GM23248 (cell line): ENCODE data around the gene STAP1. TPM values are rescaled to one million over a fixed set of nuclear protein-coding genes. Genes with fewer than 3 reads are reported as not detected.

Experiments used
- DNase-seq: peaks from one replicate; pipeline ENCODE4 v3.0.0-alpha.2; 2015
- H2AFZ ChIP-seq: fragments of 200-600 bp; sonication (generic); 2 replicates; pipeline ENCODE4 v1.6.1; 2016; ENCODE audit warnings: antibody characterized with exemption
- H3F3A ChIP-seq: fragments of 200-600 bp; sonication (generic); 2 replicates; pipeline ENCODE4 v1.6.1; 2016; ENCODE audit warnings: mild to moderate bottlenecking, antibody characterized with exemption, mixed run types; ENCODE audit not compliant: insufficient read depth
- H3K27ac ChIP-seq: fragments of 200-600 bp; sonication (generic); 2 replicates; pipeline ENCODE4 v1.5.1; 2016; ENCODE audit warnings: mild to moderate bottlenecking
- H3K27me3 ChIP-seq: fragments of 200-600 bp; sonication (generic); replicated peaks from 2 replicates; pipeline ENCODE4 v1.6.1; 2016; ENCODE audit warnings: mild to moderate bottlenecking; ENCODE audit not compliant: insufficient read depth
- H3K36me3 ChIP-seq: fragments of 200-600 bp; sonication (generic); 2 replicates; pipeline ENCODE4 v1.6.1; 2016; ENCODE audit warnings: low read depth, mild to moderate bottlenecking
- H3K4me1 ChIP-seq: fragments of 200-600 bp; sonication (generic); 2 replicates; pipeline ENCODE4 v1.6.1; 2016; ENCODE audit warnings: mild to moderate bottlenecking; ENCODE audit not compliant: insufficient read depth
- H3K4me2 ChIP-seq: fragments of 200-600 bp; sonication (generic); one replicate; pipeline ENCODE4 v1.6.1; 2016; ENCODE audit warnings: mild to moderate bottlenecking; ENCODE audit not compliant: unreplicated experiment
- H3K4me3 ChIP-seq: fragments of 200-600 bp; sonication (generic); 2 replicates; pipeline ENCODE4 v1.5.1; 2016; ENCODE audit warnings: mild to moderate bottlenecking
- H3K79me2 ChIP-seq: fragments of 200-600 bp; sonication (generic); 2 replicates; pipeline ENCODE4 v1.6.1; 2016; ENCODE audit warnings: mild to moderate bottlenecking; ENCODE audit not compliant: insufficient read depth
- H3K9ac ChIP-seq: fragments of 200-600 bp; sonication (generic); 2 replicates; pipeline ENCODE4 v1.6.1; 2016; ENCODE audit warnings: mild to moderate bottlenecking
- H3K9me2 ChIP-seq: fragments of 200-600 bp; sonication (generic); 2 replicates; pipeline ENCODE4 v1.6.1; 2016; ENCODE audit warnings: mixed run types, mild to moderate bottlenecking, moderate library complexity; ENCODE audit not compliant: insufficient read depth
- H3K9me3 ChIP-seq: fragments of 200-600 bp; sonication (generic); one replicate; pipeline ENCODE4 v1.6.1; 2017; ENCODE audit warnings: low read depth
- H4K20me1 ChIP-seq: fragments of 200-600 bp; sonication (generic); 2 replicates; pipeline ENCODE4 v1.6.0; 2016; ENCODE audit not compliant: insufficient read depth
- EZH2 ChIP-seq: fragments of 200-600 bp; sonication (generic); IDR thresholded peaks from 2 replicates; pipeline ENCODE4 v1.6.1; 2018; ENCODE audit warnings: antibody characterized with exemption, mild to moderate bottlenecking; ENCODE audit not compliant: insufficient read depth, poor library complexity, severe bottlenecking
- EZH2phosphoT487 ChIP-seq: fragments of 200-600 bp; sonication (generic); IDR thresholded peaks from 2 replicates; pipeline ENCODE4 v1.6.1; 2018; ENCODE audit warnings: antibody characterized with exemption, moderate library complexity, mild to moderate bottlenecking, low read depth; ENCODE audit not compliant: insufficient read depth
- WGBS, 2 experiments: methylation state at CpG; one replicate each; pipeline ENCODE4 v1.1.6; 2015 to 2017; ENCODE audit warnings: low lambda C conversion rate in 2 of 2, low coverage in 1 of 2; ENCODE audit errors: missing lambda C conversion rate in 2 of 2; 5-methylcytosine and 5-hydroxymethylcytosine counted together
- in situ Hi-C: fragments of 300-500 bp; cut with MboI; formaldehyde crosslinking; loops from 2 replicates; pipeline ENCODE4 v1.15.0; 2020
- polyA plus RNA-seq: library from polyadenylated mRNA; unstranded; fragments of >200 nt; fragmentation: Nextera tagmentation; extraction: Ambion mirVana; gene quantifications from 2 replicates; pipeline ENCODE4 v1.2.1, GENCODE V29; 2016
- total RNA-seq: library from RNA; depleted of rRNA; stranded (reverse); fragments of >200 nt; shearing (Covaris generic); gene quantifications from 2 replicates; pipeline ENCODE4 v1.2.3, GENCODE V29; 2014

STAP1 gene
- total and polyA plus RNA-seq, 2 experiments from 2014 or later = not detected

- no peak for DNase-seq
- in situ Hi-C loops = no loop called here
- no peak overlapping the region for H3K27ac ChIP-seq
These were observed 25.4 kb upstream of the STAP1 start for GRCh38 chr4:67533112-67533511.

GRCh38 chr4:67535280-67535840 lies 23.2 kb upstream of the STAP1 start:
- H3K27me3 ChIP-seq = no peaks in the 10 kb centered on the region
- no peaks in the 10 kb centered on the region for H3K4me1 ChIP-seq
- H3K36me3 ChIP-seq = peaks cover 57% of the 10 kb centered on the region
- H4K20me1 ChIP-seq = no peaks in the 10 kb centered on the region
- no peak for TF ChIP-seq EZH2
- TF ChIP-seq EZH2phosphoT487 = no peak
- no peaks in the 10 kb centered on the region for H3K9me2 ChIP-seq
- H3K27ac ChIP-seq = no peak overlapping the region
- no peaks in the 10 kb centered on the region for H3K9me3 ChIP-seq
- H3K4me3 ChIP-seq = no peak overlapping the region
- H3K79me2 ChIP-seq = peaks cover 19% of the 10 kb centered on the region
- in situ Hi-C loops = no loop called here
- no peak overlapping the region for H3K9ac ChIP-seq
- H2AFZ ChIP-seq = no peak overlapping the region
- H3K4me2 ChIP-seq = no peak overlapping the region
- 76 to 80% methylated on average over 2 of the region's 2 CpGs for WGBS, 2 experiments
- no peak for DNase-seq
- H3F3A ChIP-seq = no peaks in the 10 kb centered on the region

More at GRCh38 chr4:67533112-67533511, 25.4 kb upstream of the STAP1 start:
- TF ChIP-seq EZH2phosphoT487 (no peak), EZH2 (no peak)
- Histone ChIP-seq H3K9ac (no peak overlapping the region), H3K4me3 (no peak overlapping the region), H3F3A (no peaks in the 10 kb centered on the region), H3K27me3 (no peaks in the 10 kb centered on the region), H3K79me2 (peaks cover 35% of the 10 kb centered on the region), H3K9me2 (no peaks in the 10 kb centered on the region), H3K36me3 (peaks cover 57% of the 10 kb centered on the region), H4K20me1 (no peaks in the 10 kb centered on the region), H3K4me2 (no peak overlapping the region), H3K9me3 (no peaks in the 10 kb centered on the region), H2AFZ (no peak overlapping the region), H3K4me1 (no peaks in the 10 kb centered on the region)
- WGBS, 2 experiments = 94 to 97% methylated on average over 3 of the region's 3 CpGs

- no peak overlapping the region for H3K27ac ChIP-seq
- peaks cover 57% of the 10 kb centered on the region for H3K36me3 ChIP-seq
- no peaks in the 10 kb centered on the region for H3K27me3 ChIP-seq
- peaks cover 57% of the 10 kb centered on the region for H3K79me2 ChIP-seq
- H3K9me3 ChIP-seq = no peaks in the 10 kb centered on the region
- no peak overlapping the region for H3K4me3 ChIP-seq
- TF ChIP-seq EZH2phosphoT487 (no peak), EZH2 (no peak)
- 100% methylated on average over 1 of the region's 1 CpG for WGBS, 2 experiments
- in situ Hi-C loops = no loop called here
- H3K4me2 ChIP-seq = no peak overlapping the region
- no peaks in the 10 kb centered on the region for H3F3A ChIP-seq
- no peak overlapping the region for H3K9ac ChIP-seq
- no peak overlapping the region for H2AFZ ChIP-seq
- H4K20me1 ChIP-seq = no peaks in the 10 kb centered on the region
- no peaks in the 10 kb centered on the region for H3K9me2 ChIP-seq
- H3K4me1 ChIP-seq = peaks cover 12% of the 10 kb centered on the region; the same call in 1 of the 2 replicates
- no peak for DNase-seq
These were observed 18.7 kb upstream of the STAP1 start for GRCh38 chr4:67539830-67540229.

- DNase-seq = no peak
- Histone ChIP-seq H3K9me3 (no peaks in the 10 kb centered on the region), H3K27me3 (no peaks in the 10 kb centered on the region), H3K4me3 (no peak overlapping the region), H3F3A (no peaks in the 10 kb centered on the region), H4K20me1 (no peaks in the 10 kb centered on the region), H3K36me3 (peaks cover 38% of the 10 kb centered on the region), H3K9ac (no peak overlapping the region), H3K9me2 (no peaks in the 10 kb centered on the region), H2AFZ (no peak overlapping the region), H3K79me2 (peaks cover 47% of the 10 kb centered on the region), H3K27ac (no peak overlapping the region), H3K4me2 (no peak overlapping the region), H3K4me1 (peaks cover 15% of the 10 kb centered on the region; the same call in 1 of the 2 replicates)
- TF ChIP-seq EZH2 = no peak
- TF ChIP-seq EZH2phosphoT487 = no peak
- 38 to 75% methylated on average over 1 of the region's 1 CpG for WGBS, 2 experiments
- in situ Hi-C loops = no loop called here
These were observed 16.5 kb upstream of the STAP1 start for GRCh38 chr4:67542076-67542475.
